OCI-LY7 (cell line): ENCODE results near the gene KCNJ15.

Source experiments
- EZH2phosphoT487 ChIP-seq: fragments of 200-600 bp; sonication (generic); IDR thresholded peaks from 2 replicates; pipeline ENCODE4 v1.6.1; 2018; ENCODE audit warnings: low read depth, borderline replicate concordance, mild to moderate bottlenecking, mixed run types, antibody characterized with exemption, low read length, moderate library complexity, mixed read lengths
- TF ChIP-seq, protein P1 (sequence below): fragments of 200-600 bp; sonication (generic); conservative IDR thresholded peaks from 2 replicates; pipeline ENCODE4 v1.5.1; 2014; ENCODE audit warnings: mild to moderate bottlenecking, antibody characterized with exemption, low read length, moderate library complexity, mixed read lengths

GRCh38 chr21:38327984-38328383 lies 71.2 kb downstream of the KCNJ15 start:
- TF ChIP-seq, protein P1, sequence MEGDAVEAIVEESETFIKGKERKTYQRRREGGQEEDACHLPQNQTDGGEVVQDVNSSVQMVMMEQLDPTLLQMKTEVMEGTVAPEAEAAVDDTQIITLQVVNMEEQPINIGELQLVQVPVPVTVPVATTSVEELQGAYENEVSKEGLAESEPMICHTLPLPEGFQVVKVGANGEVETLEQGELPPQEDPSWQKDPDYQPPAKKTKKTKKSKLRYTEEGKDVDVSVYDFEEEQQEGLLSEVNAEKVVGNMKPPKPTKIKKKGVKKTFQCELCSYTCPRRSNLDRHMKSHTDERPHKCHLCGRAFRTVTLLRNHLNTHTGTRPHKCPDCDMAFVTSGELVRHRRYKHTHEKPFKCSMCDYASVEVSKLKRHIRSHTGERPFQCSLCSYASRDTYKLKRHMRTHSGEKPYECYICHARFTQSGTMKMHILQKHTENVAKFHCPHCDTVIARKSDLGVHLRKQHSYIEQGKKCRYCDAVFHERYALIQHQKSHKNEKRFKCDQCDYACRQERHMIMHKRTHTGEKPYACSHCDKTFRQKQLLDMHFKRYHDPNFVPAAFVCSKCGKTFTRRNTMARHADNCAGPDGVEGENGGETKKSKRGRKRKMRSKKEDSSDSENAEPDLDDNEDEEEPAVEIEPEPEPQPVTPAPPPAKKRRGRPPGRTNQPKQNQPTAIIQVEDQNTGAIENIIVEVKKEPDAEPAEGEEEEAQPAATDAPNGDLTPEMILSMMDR = no peak
- TF ChIP-seq EZH2phosphoT487 = no peak
